Measurements from ENCODE around the gene MAPT. TPM values are rescaled to one million over a fixed set of nuclear protein-coding genes. Genes with fewer than 3 reads are reported as not detected.

MAPT gene
- total RNA-seq, 6 experiments from 2014 or later, result 0.11 to 0.43 (median 0.26) TPM

Other genes with a start within 250 kb of the MAPT start
- gene CRHR1, start 110.2 kb upstream of the MAPT start, total RNA-seq (2021; fragmentation: NEBNext Ultra II Directional; extraction: Animal tissue kit (Norgen Biotek cat#: 25700)), result not detected
- gene SPPL2C, start 49.7 kb upstream of the MAPT start, total RNA-seq (2021; fragmentation: NEBNext Ultra II Directional; extraction: Animal tissue kit (Norgen Biotek cat#: 25700)), result not detected
- not detected for gene STH, start 104.7 kb downstream of the MAPT start, total RNA-seq (2021; fragmentation: NEBNext Ultra II Directional; extraction: Animal tissue kit (Norgen Biotek cat#: 25700))